ENCODE data around the gene ENAH.
A peak's percentile ranks its signal among the peaks of the same experiment; 100 is the strongest.

ENAH gene

GRCh38 chr1:225485226-225485625 is 167.7 kb downstream of the ENAH start:
- Mint-ChIP-seq H3K4me1 (ENCODE audit: low read depth) (peaks cover 4% of the 10 kb centered on the region), H3K4me3 (no peak overlapping the region), H3K9me3 (ENCODE audit: low read depth) (no peaks in the 10 kb centered on the region), H3K27me3 (no peaks in the 10 kb centered on the region), H3K36me3 (no peaks in the 10 kb centered on the region), H3K27ac (no peak overlapping the region)

- Mint-ChIP-seq H3K36me3 (no peaks in the 10 kb centered on the region), H3K27me3 (no peaks in the 10 kb centered on the region), H3K9me3 (ENCODE audit: low read depth) (no peaks in the 10 kb centered on the region), H3K4me1 (ENCODE audit: low read depth) (peaks cover 4% of the 10 kb centered on the region), H3K27ac (no peak overlapping the region), H3K4me3 (no peak overlapping the region)
Observed at GRCh38 chr1:225484657-225485214, 168.2 kb downstream of the ENAH start.

GRCh38 chr1:225483818-225484656 is 168.9 kb downstream of the ENAH start:
- Mint-ChIP-seq H3K27me3 (no peaks in the 10 kb centered on the region), H3K9me3 (ENCODE audit: low read depth) (no peaks in the 10 kb centered on the region), H3K36me3 (no peaks in the 10 kb centered on the region), H3K27ac (no peak overlapping the region), H3K4me1 (ENCODE audit: low read depth) (peaks cover 4% of the 10 kb centered on the region), H3K4me3 (no peak overlapping the region)

GRCh38 chr1:225482421-225482950 is 170.4 kb downstream of the ENAH start:
- Mint-ChIP-seq H3K4me3 (no peak overlapping the region), H3K27me3 (no peaks in the 10 kb centered on the region), H3K36me3 (no peaks in the 10 kb centered on the region), H3K9me3 (ENCODE audit: low read depth) (no peaks in the 10 kb centered on the region), H3K27ac (no peak overlapping the region), H3K4me1 (ENCODE audit: low read depth) (peaks cover 14% of the 10 kb centered on the region)

- no peak overlapping the region for H3K27ac Mint-ChIP-seq
- no peak overlapping the region for H3K4me3 Mint-ChIP-seq
- H3K9me3 Mint-ChIP-seq (ENCODE audit: low read depth): no peaks in the 10 kb centered on the region
- no peaks in the 10 kb centered on the region for H3K27me3 Mint-ChIP-seq
- peaks cover 22% of the 10 kb centered on the region for H3K4me1 Mint-ChIP-seq (ENCODE audit: low read depth)
- H3K36me3 Mint-ChIP-seq: no peaks in the 10 kb centered on the region
Observed at GRCh38 chr1:225481738-225482137, 171.2 kb downstream of the ENAH start.

- Mint-ChIP-seq H3K27ac (no peak overlapping the region), H3K4me3 (no peak overlapping the region), H3K9me3 (ENCODE audit: low read depth) (no peaks in the 10 kb centered on the region), H3K4me1 (ENCODE audit: low read depth) (peaks cover 30% of the 10 kb centered on the region), H3K27me3 (no peaks in the 10 kb centered on the region), H3K36me3 (no peaks in the 10 kb centered on the region)
Observed at GRCh38 chr1:225480825-225481434, 172.0 kb downstream of the ENAH start.

- no peaks in the 10 kb centered on the region for H3K9me3 Mint-ChIP-seq (ENCODE audit: low read depth)
- H3K4me1 Mint-ChIP-seq (ENCODE audit: low read depth): peaks cover 32% of the 10 kb centered on the region
- H3K27ac Mint-ChIP-seq: no peak overlapping the region
- no peak overlapping the region for H3K4me3 Mint-ChIP-seq
- no peaks in the 10 kb centered on the region for H3K27me3 Mint-ChIP-seq
- H3K36me3 Mint-ChIP-seq: no peaks in the 10 kb centered on the region
Observed at GRCh38 chr1:225479996-225480720, 172.8 kb downstream of the ENAH start.

- Mint-ChIP-seq H3K27ac (no peak overlapping the region), H3K27me3 (no peaks in the 10 kb centered on the region), H3K4me3 (no peak overlapping the region), H3K36me3 (no peaks in the 10 kb centered on the region), H3K4me1 (ENCODE audit: low read depth) (peaks cover 37% of the 10 kb centered on the region), H3K9me3 (ENCODE audit: low read depth) (no peaks in the 10 kb centered on the region)
Observed at GRCh38 chr1:225479341-225479740, 173.6 kb downstream of the ENAH start.

GRCh38 chr1:225477296-225477911 is 175.5 kb downstream of the ENAH start:
- Mint-ChIP-seq H3K4me1 (ENCODE audit: low read depth) (peaks cover 49% of the 10 kb centered on the region), H3K4me3 (peak overlapping the region; percentile 38), H3K9me3 (ENCODE audit: low read depth) (no peaks in the 10 kb centered on the region), H3K36me3 (no peaks in the 10 kb centered on the region), H3K27ac (peak overlapping the region; percentile 81), H3K27me3 (no peaks in the 10 kb centered on the region)

GRCh38 chr1:225476538-225476988 is 176.4 kb downstream of the ENAH start:
- Mint-ChIP-seq H3K9me3 (ENCODE audit: low read depth) (no peaks in the 10 kb centered on the region), H3K4me1 (ENCODE audit: low read depth) (peaks cover 47% of the 10 kb centered on the region), H3K27ac (peak overlapping the region; percentile 81), H3K27me3 (no peaks in the 10 kb centered on the region), H3K36me3 (no peaks in the 10 kb centered on the region), H3K4me3 (peak overlapping the region; percentile 9)

GRCh38 chr1:225476100-225476511 is 176.8 kb downstream of the ENAH start:
- Mint-ChIP-seq H3K36me3 (no peaks in the 10 kb centered on the region), H3K4me1 (ENCODE audit: low read depth) (peaks cover 47% of the 10 kb centered on the region), H3K9me3 (ENCODE audit: low read depth) (no peaks in the 10 kb centered on the region), H3K4me3 (no peak overlapping the region), H3K27me3 (no peaks in the 10 kb centered on the region), H3K27ac (peak overlapping the region; percentile 81)

- Mint-ChIP-seq H3K36me3 (no peaks in the 10 kb centered on the region), H3K4me1 (ENCODE audit: low read depth) (peaks cover 45% of the 10 kb centered on the region), H3K27ac (no peak overlapping the region), H3K27me3 (no peaks in the 10 kb centered on the region), H3K9me3 (ENCODE audit: low read depth) (no peaks in the 10 kb centered on the region), H3K4me3 (no peak overlapping the region)
Observed at GRCh38 chr1:225474986-225475820, 177.7 kb downstream of the ENAH start.

- Mint-ChIP-seq H3K4me3 (peak overlapping the region; percentile 44), H3K27me3 (no peaks in the 10 kb centered on the region), H3K4me1 (ENCODE audit: low read depth) (peaks cover 45% of the 10 kb centered on the region), H3K9me3 (ENCODE audit: low read depth) (no peaks in the 10 kb centered on the region), H3K36me3 (no peaks in the 10 kb centered on the region), H3K27ac (peak overlapping the region; percentile 16)
Observed at GRCh38 chr1:225474439-225474985, 178.4 kb downstream of the ENAH start.

Data from activated naive CD8-positive, alpha-beta T cell (primary cell).